AG09309 (cell line): Measurements from ENCODE around the gene LRRC15.

Source experiments
- DNase-seq: peaks from one replicate; pipeline ENCODE4 v3.0.0-alpha.2; 2010; ENCODE audit warnings: low read depth
- H3K4me3 ChIP-seq: 2 replicates; pipeline ENCODE4 v1.5.1; 2011; ENCODE audit warnings: mild to moderate bottlenecking, low read depth, low read length, moderate library complexity; ENCODE audit not compliant: control insufficient read depth
- CTCF ChIP-seq: IDR thresholded peaks from 2 replicates; pipeline ENCODE4 v1.5.1; 2011; ENCODE audit warnings: mild to moderate bottlenecking, low read depth, low read length, inconsistent platforms; ENCODE audit not compliant: insufficient read depth, control insufficient read depth; ENCODE audit errors: missing control alignments

LRRC15 gene

GRCh38 chr3:194315088-194315964, 54.2 kb downstream of the LRRC15 start:
- no peak for DNase-seq
- H3K4me3 ChIP-seq = peak overlapping the region; percentile 48
- TF ChIP-seq CTCF = peak; percentile 87

GRCh38 chr3:194314388-194315068, 55.0 kb downstream of the LRRC15 start:
- no peak for TF ChIP-seq CTCF
- H3K4me3 ChIP-seq = no peak overlapping the region
- DNase-seq = no peak

GRCh38 chr3:194313560-194314387, 55.8 kb downstream of the LRRC15 start:
- TF ChIP-seq CTCF = peak; percentile 8
- DNase-seq = no peak

GRCh38 chr3:194312743-194313281, 56.7 kb downstream of the LRRC15 start:
- no peak for TF ChIP-seq CTCF
- no peak overlapping the region for H3K4me3 ChIP-seq
- DNase-seq = no peak

More at GRCh38 chr3:194313560-194314387, 55.8 kb downstream of the LRRC15 start:
- H3K4me3 ChIP-seq = no peak overlapping the region

GRCh38 chr3:194312186-194312742, 57.3 kb downstream of the LRRC15 start:
- DNase-seq = no peak
- no peak overlapping the region for H3K4me3 ChIP-seq
- no peak for TF ChIP-seq CTCF

GRCh38 chr3:194311000-194311399, 58.5 kb downstream of the LRRC15 start:
- DNase-seq = no peak
- TF ChIP-seq CTCF = no peak
- no peak overlapping the region for H3K4me3 ChIP-seq
